IPS DF 6.9 (cell line): ENCODE measurements around the gene DLGAP1.

ENCODE experiments used
- DNase-seq: peaks from one replicate; pipeline ENCODE4 v3.0.0-alpha.2; 2013; ENCODE audit warnings: low read depth, low spot score
- H3K27ac ChIP-seq: one replicate; pipeline ENCODE4 v1.5.1; 2013; ENCODE audit warnings: low read length, control low read depth
- H3K27me3 ChIP-seq: 2 replicates; pipeline ENCODE4 v1.6.1; 2013; ENCODE audit warnings: mild to moderate bottlenecking, low read length; ENCODE audit not compliant: control insufficient read depth, insufficient read depth
- H3K36me3 ChIP-seq: 2 replicates; pipeline ENCODE4 v1.6.1; 2013; ENCODE audit warnings: low read length; ENCODE audit not compliant: control insufficient read depth, insufficient read depth
- H3K4me1 ChIP-seq: 2 replicates; pipeline ENCODE4 v1.6.1; 2013; ENCODE audit warnings: low read length; ENCODE audit not compliant: control insufficient read depth, insufficient read depth
- H3K4me3 ChIP-seq: 2 replicates; pipeline ENCODE4 v1.5.1; 2013; ENCODE audit warnings: mild to moderate bottlenecking, low read length
- H3K9me3 ChIP-seq: 2 replicates; pipeline ENCODE4 v1.6.1; 2013; ENCODE audit warnings: low read length, inconsistent platforms; ENCODE audit not compliant: control insufficient read depth, insufficient read depth
- WGBS: extraction: QIAGEN DNeasy Blood & Tissue Kit; methylation state at CpG from one replicate; pipeline ENCODE4 v1.1.7; 2013; ENCODE audit warnings: mixed read lengths, missing lambda C conversion rate; ENCODE audit not compliant: insufficient read length, insufficient coverage; 5-methylcytosine and 5-hydroxymethylcytosine counted together

Gene DLGAP1

GRCh38 chr18:3538954-3539617, 916.0 kb downstream of the DLGAP1 start:
- DNase-seq: no peak
- H3K9me3 ChIP-seq: no peaks in the 10 kb centered on the region
- H3K36me3 ChIP-seq: no peaks in the 10 kb centered on the region
- no peak overlapping the region for H3K4me3 ChIP-seq
- H3K4me1 ChIP-seq: no peaks in the 10 kb centered on the region
- no peaks in the 10 kb centered on the region for H3K27me3 ChIP-seq
- H3K27ac ChIP-seq: no peak overlapping the region
- 100% methylated on average over 1 of the region's 3 CpGs for WGBS

DNA sequence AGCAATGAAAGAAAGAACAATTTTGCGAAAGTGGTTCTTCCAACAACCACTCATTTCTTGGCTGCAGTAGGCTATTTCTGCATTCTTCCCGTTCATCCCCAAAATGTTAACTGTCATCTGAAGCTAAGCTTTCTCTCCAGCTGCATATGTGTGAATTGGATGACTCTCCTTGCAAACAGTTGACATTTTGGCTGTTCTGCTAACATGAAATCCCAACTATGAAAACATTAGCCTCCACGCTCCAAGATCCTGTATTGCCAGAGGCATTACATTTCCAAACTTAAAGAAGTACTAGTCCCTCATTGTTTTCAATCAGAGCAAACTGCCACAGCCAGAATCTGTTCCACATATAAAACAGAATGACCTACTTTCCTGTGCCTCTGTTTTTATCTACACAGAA, 916.7 kb downstream of the DLGAP1 start:
- Histone ChIP-seq H3K36me3 (no peaks in the 10 kb centered on the region), H3K9me3 (no peaks in the 10 kb centered on the region), H3K4me3 (no peak overlapping the region), H3K27ac (no peak overlapping the region), H3K4me1 (no peaks in the 10 kb centered on the region), H3K27me3 (no peaks in the 10 kb centered on the region)
- no peak for DNase-seq
- WGBS: no CpG with 5 or more reads among the region's 3 CpGs

DNA sequence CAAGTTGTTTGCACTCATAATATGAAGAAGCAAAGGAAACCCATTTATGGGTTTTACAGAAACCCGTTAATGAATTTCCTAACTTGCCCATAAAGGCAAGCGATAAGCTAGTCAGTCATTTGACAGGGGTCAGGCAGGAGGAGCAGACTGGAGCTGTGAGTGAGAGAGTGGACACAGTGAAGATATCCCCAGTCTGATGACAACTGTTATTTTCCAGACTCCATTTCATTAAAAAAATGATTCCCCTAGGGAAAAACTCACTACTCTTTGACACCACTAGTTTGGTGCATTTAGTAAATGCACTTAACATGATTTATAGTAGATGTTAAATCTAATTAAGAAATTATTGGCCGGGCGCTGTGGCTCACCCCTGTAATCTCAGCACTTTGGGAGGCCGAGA, 924.3 kb downstream of the DLGAP1 start:
- no peak overlapping the region for H3K27ac ChIP-seq
- H3K4me1 ChIP-seq: peaks cover 5% of the 10 kb centered on the region; the same call in 1 of the 2 replicates
- no peaks in the 10 kb centered on the region for H3K9me3 ChIP-seq
- H3K36me3 ChIP-seq: no peaks in the 10 kb centered on the region
- no peaks in the 10 kb centered on the region for H3K27me3 ChIP-seq
- no peak for DNase-seq
- H3K4me3 ChIP-seq: no peak overlapping the region
- WGBS: no CpG with 5 or more reads among the region's 5 CpGs

DNA sequence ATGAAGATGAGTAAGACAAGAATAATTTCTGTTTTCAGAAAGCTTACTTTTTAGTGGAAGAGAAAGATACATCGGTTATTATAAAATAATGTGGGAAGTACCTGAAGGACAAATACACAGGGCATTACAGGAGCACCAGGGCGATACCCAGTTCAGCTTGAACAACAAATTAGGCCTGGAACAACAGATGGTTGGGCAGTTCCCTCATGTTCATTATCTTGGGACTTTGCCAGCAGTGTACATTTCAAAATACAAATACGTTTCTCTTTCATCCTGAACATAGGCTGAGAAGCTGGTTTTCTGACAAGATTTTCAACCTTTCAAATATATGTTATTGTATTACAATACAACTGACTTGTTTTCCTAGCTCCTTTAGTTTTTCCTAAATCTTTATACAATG, 925.5 kb downstream of the DLGAP1 start:
- H3K27me3 ChIP-seq: no peaks in the 10 kb centered on the region
- no peaks in the 10 kb centered on the region for H3K9me3 ChIP-seq
- peaks cover 5% of the 10 kb centered on the region; the same call in 1 of the 2 replicates for H3K4me1 ChIP-seq
- no CpG with 5 or more reads among the region's 3 CpGs for WGBS
- no peak for DNase-seq
- no peak overlapping the region for H3K4me3 ChIP-seq
- H3K36me3 ChIP-seq: no peaks in the 10 kb centered on the region
- H3K27ac ChIP-seq: no peak overlapping the region

GRCh38 chr18:3529077-3529476, 926.0 kb downstream of the DLGAP1 start:
- DNase-seq: no peak
- no CpG with 5 or more reads among the region's 3 CpGs for WGBS
- Histone ChIP-seq H3K4me1 (peaks cover 5% of the 10 kb centered on the region; the same call in 1 of the 2 replicates), H3K36me3 (no peaks in the 10 kb centered on the region), H3K27ac (no peak overlapping the region), H3K4me3 (no peak overlapping the region), H3K27me3 (no peaks in the 10 kb centered on the region), H3K9me3 (no peaks in the 10 kb centered on the region)

GRCh38 chr18:3528231-3528630, 926.9 kb downstream of the DLGAP1 start:
- Histone ChIP-seq H3K27me3 (no peaks in the 10 kb centered on the region), H3K9me3 (no peaks in the 10 kb centered on the region), H3K4me3 (no peak overlapping the region), H3K36me3 (no peaks in the 10 kb centered on the region), H3K27ac (no peak overlapping the region), H3K4me1 (peaks cover 5% of the 10 kb centered on the region; the same call in 1 of the 2 replicates)
- no CpG with 5 or more reads among the region's 4 CpGs for WGBS
- no peak for DNase-seq

DNA sequence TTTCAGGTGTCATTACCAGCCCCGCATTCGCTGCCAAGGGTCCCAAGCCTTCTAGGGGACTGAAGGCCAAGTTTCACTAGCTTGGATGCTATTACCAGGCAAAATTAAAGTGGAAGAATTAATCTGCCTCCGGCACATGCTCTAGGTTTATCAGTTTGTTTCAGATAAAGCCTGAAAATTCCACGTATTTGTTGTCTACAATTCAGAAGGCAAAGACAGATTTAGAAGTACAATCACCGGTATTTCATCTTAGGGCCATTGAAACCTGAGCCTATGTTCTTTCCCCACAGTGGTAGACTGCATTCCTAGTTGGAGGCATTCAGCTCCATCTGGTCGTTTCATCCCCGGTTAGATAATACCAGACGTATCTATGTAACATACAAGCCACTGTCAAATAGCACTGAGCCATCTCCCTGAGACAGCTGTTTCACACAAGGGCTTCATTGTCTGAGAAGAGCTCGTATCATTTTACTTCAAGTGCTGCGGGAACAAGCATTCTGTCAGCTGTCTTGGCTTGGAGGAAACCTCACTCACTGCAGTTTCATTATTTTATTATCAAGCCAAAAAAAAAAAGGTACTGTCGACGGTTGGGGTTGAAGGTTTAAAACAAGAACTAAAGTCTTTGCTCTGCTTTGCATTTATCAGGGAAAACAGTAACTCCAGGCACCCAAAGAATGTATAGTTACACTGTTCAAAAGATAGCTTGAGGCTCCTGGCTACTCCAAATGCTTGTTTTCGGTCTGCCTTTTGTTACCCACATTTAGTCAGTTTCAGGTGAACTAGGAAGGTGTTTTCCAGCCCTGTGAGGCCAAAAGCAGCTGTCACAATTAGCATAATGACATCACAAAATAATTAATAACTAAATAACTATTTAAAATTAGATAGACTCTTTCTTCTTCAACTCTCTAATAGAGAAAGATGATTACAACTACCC, 928.4 kb downstream of the DLGAP1 start:
- no peaks in the 10 kb centered on the region for H3K27me3 ChIP-seq
- no CpG with 5 or more reads among the region's 13 CpGs for WGBS
- H3K4me3 ChIP-seq: no peak overlapping the region
- H3K4me1 ChIP-seq: peaks cover 5% of the 10 kb centered on the region; the same call in 1 of the 2 replicates
- no peak for DNase-seq
- H3K27ac ChIP-seq: no peak overlapping the region
- H3K36me3 ChIP-seq: no peaks in the 10 kb centered on the region
- no peaks in the 10 kb centered on the region for H3K9me3 ChIP-seq

DNA sequence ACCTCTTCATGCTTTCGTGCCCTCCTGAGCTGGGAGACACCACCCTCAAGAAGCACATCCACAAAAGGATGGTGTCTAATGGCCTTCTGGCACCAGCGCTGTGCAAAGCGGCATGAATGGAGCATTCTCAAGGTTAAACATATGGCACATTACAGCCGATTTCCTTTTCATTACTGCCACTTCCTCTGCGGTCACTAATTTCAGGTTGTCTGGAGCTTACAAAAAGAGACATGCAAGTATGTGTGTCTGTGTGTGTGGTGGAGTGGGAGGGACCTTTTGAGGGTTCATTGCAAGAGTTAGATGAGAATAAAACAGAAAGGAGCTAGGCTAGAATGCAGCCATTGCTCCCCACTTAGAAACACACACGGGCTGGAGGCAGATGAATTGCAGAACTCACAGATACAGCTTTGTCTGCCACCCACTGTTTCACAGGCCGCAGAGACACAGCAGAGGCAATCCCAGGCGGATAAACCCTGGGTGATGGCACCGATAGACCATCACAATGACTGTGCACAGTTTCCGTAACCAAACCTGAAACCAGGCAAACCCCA, 929.2 kb downstream of the DLGAP1 start:
- DNase-seq: no peak
- Histone ChIP-seq H3K27ac (no peak overlapping the region), H3K4me3 (no peak overlapping the region)

GRCh38 chr18:3524706-3525105, 930.4 kb downstream of the DLGAP1 start:
- DNase-seq: no peak
- no CpG with 5 or more reads among the region's 5 CpGs for WGBS
- Histone ChIP-seq H3K4me1 (peaks cover 8% of the 10 kb centered on the region; the same call in 1 of the 2 replicates), H3K9me3 (no peaks in the 10 kb centered on the region), H3K27ac (no peak overlapping the region), H3K36me3 (no peaks in the 10 kb centered on the region), H3K4me3 (no peak overlapping the region), H3K27me3 (no peaks in the 10 kb centered on the region)

More for the DNA sequence above, 929.2 kb downstream of the DLGAP1 start:
- Histone ChIP-seq H3K9me3 (no peaks in the 10 kb centered on the region), H3K36me3 (no peaks in the 10 kb centered on the region), H3K27me3 (no peaks in the 10 kb centered on the region), H3K4me1 (peaks cover 5% of the 10 kb centered on the region; the same call in 1 of the 2 replicates)
- no CpG with 5 or more reads among the region's 10 CpGs for WGBS

DNA sequence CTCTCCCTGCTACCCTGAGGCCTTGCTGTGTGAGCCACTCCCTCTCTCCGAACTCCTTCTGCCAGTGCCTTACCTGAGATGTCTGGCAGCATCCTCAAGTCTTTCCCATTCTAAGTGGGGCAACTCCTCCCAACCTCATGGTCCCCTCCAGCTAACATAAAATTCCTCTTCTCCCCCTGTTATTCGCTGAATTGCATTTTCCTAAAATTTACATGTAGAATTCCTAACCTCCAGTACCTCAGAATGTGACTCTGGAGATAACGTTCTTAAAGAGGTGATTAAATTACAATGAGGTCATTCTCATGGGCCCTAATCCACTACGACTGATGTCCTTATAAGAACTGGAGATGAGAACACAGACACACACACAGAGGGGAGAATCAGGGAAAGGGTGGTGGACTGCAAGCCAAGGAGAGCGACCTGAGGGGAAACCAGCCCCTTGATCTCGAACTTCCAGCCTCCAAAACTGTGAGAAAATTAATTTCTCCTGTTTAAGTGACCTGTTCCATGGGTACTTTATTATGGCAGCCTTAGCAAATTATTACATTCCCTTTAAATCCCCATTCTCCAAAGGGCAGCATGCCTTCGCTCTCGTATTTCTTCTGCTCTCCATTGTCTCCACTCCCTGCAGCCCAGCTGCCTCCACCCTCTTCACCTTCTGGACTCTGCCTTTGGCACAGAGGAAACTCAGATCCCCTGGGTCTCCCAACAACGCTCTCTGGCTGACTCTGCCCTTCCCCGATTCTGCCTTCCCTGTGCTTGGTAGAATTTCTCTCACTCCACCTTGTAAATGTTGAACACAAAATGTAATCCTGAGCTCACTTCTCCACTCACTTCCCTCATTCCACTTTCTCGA, 934.6 kb downstream of the DLGAP1 start:
- no CpG with 5 or more reads among the region's 11 CpGs for WGBS
- no peak overlapping the region for H3K27ac ChIP-seq
- no peak overlapping the region for H3K4me3 ChIP-seq
- no peaks in the 10 kb centered on the region for H3K9me3 ChIP-seq
- DNase-seq: no peak
- peaks cover 3% of the 10 kb centered on the region; the same call in 1 of the 2 replicates for H3K4me1 ChIP-seq
- H3K36me3 ChIP-seq: no peaks in the 10 kb centered on the region
- no peaks in the 10 kb centered on the region for H3K27me3 ChIP-seq
